Transverse colon (tissue), 4 donors: ENCODE data around the gene KIF25. TPM values are rescaled to one million over a fixed set of nuclear protein-coding genes. Genes with fewer than 3 reads are reported as not detected.

ENCODE experiments used
- DNase-seq: peaks from one replicate; pipeline ENCODE4 v3.0.0-alpha.2; 2019
- H3K27ac ChIP-seq, 4 donors: fragments of 200-600 bp; sonication (generic); 2 replicates each; pipeline ENCODE4 v1.5.1; 2016 to 2018; ENCODE audit warnings: inconsistent platforms in 4 of 4
- H3K27me3 ChIP-seq: fragments of 200-600 bp; sonication (generic); 2 replicates; pipeline ENCODE4 v1.5.1; 2017; ENCODE audit warnings: inconsistent platforms
- H3K36me3 ChIP-seq, 4 donors: fragments of 200-600 bp; sonication (generic); 2 replicates each; pipeline ENCODE4 v1.5.1; 2017 to 2019; ENCODE audit warnings: inconsistent platforms in 4 of 4
- H3K4me1 ChIP-seq, 4 donors: fragments of 200-600 bp; sonication (generic); 2 replicates each; pipeline ENCODE4 v1.5.1; 2017 to 2020; ENCODE audit warnings: inconsistent platforms in 4 of 4
- H3K4me3 ChIP-seq, 4 donors: fragments of 200-600 bp; sonication (generic); 1 replicate in 1 of 4; 2 replicates in 3 of 4; pipeline versions ENCODE4 v1.5.1 to v1.6.1; 2017 to 2019; ENCODE audit warnings: inconsistent platforms in 4 of 4
- H3K9me3 ChIP-seq, 2 donors: fragments of 200-600 bp; sonication (generic); 2 replicates each; pipeline ENCODE4 v1.5.1; 2017 to 2019; ENCODE audit warnings: inconsistent platforms in 2 of 2
- EP300 ChIP-seq: sonication (generic); formaldehyde crosslinking; IDR thresholded peaks from one replicate; pipeline ENCODE4 v1.6.1; 2017; ENCODE audit warnings: antibody characterized with exemption, low read depth
- POLR2A ChIP-seq: fragments of 450-650 bp; IDR thresholded peaks from one replicate; pipeline ENCODE4 v1.6.1; 2016; ENCODE audit warnings: antibody characterized with exemption, mild to moderate bottlenecking, moderate library complexity
- POLR2AphosphoS5 ChIP-seq, 3 donors: sonication (generic); formaldehyde crosslinking; IDR thresholded peaks; one replicate each; pipeline ENCODE4 v1.6.1; 2016; ENCODE audit warnings: antibody characterized with exemption in 3 of 3
- WGBS, 2 donors: methylation state at CpG; one replicate each; pipeline ENCODE4 v1.1.5; 2018; ENCODE audit warnings: low coverage in 1 of 2; 5-methylcytosine and 5-hydroxymethylcytosine counted together
- in situ Hi-C, 4 donors: fragments of 200-750 bp; cut with MboI; loops; one replicate each; pipeline versions ENCODE4 v1.15.0 to v1.15.1; 2017; ENCODE audit warnings: low sequenced_read_pairs in 3 of 4, low pct_ligation_motif_present in 1 of 4, low pct_unique_long_range_greater_than_20kb in 1 of 4
- intact Hi-C: fragments of 100-400 bp; cut with DNase I; formaldehyde crosslinking; loops from one replicate; pipeline ENCODE4 v1.15.1; 2023; ENCODE audit warnings: low total_unique reads
- total RNA-seq, 4 donors: library from RNA; depleted of rRNA; stranded (reverse); fragments of >200 nt; gene quantifications; one replicate each; pipeline ENCODE4 v1.1.0, GENCODE V29; 2016
- TF ChIP-seq, protein P1 (sequence below), 5 experiments: fragments of 200-600 bp in 3 of 5; fragments of 450-650 bp in 2 of 5; sonication (generic) in 3 of 5; IDR thresholded peaks; 1 replicate in 2 of 5; 2 replicates in 3 of 5; pipeline ENCODE4 v1.5.1; 2016 to 2017; ENCODE audit warnings: antibody characterized with exemption in 5 of 5, inconsistent platforms in 3 of 5, mild to moderate bottlenecking in 2 of 5, moderate library complexity in 1 of 5

KIF25 gene
- total RNA-seq, 4 donors from 2014 or later = not detected

DNA sequence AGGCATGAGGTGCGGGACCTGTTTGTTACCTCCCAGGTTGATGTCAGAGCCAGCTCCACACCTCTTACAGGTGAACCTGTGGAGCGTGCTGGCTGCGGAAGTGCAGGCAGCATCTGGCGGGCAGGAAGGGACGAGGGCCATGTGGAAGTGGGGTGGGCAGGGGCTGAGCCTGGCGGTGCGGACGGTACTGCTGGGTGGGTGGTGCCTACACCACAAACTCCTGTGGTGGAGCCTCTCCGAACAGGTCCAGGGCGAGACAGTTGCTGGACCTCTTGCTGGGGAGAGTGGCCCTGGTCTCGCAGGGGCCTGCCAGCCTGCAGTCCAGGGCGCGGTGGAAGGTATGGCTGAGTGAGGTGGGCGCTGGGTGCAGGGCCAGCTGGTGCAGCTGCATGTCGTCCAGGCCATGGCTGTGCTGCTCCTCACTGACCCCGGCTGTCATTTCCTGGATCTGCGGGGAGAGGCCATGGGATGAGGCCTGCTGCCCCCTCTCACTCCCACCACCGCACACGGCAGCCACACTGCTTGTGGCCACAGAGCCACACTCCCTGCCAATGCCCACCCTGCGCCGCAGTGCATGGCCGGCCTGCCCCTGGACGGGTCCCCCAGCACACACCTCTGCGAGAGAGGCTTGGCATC lies 59.5 kb downstream of the KIF25 start:
- TF ChIP-seq EP300 (no peak), POLR2A (no peak), POLR2AphosphoS5 (IDR thresholded peaks at IDR 0.05) (no peak)
- TF ChIP-seq, protein P1, sequence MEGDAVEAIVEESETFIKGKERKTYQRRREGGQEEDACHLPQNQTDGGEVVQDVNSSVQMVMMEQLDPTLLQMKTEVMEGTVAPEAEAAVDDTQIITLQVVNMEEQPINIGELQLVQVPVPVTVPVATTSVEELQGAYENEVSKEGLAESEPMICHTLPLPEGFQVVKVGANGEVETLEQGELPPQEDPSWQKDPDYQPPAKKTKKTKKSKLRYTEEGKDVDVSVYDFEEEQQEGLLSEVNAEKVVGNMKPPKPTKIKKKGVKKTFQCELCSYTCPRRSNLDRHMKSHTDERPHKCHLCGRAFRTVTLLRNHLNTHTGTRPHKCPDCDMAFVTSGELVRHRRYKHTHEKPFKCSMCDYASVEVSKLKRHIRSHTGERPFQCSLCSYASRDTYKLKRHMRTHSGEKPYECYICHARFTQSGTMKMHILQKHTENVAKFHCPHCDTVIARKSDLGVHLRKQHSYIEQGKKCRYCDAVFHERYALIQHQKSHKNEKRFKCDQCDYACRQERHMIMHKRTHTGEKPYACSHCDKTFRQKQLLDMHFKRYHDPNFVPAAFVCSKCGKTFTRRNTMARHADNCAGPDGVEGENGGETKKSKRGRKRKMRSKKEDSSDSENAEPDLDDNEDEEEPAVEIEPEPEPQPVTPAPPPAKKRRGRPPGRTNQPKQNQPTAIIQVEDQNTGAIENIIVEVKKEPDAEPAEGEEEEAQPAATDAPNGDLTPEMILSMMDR (IDR thresholded peaks at IDR 0.05) = no peak
- DNase-seq = no peak
- H3K4me1 ChIP-seq = peaks cover 0 to 12% (median 10%) of the 10 kb centered on the region in 4 donors
- no peaks in the 10 kb centered on the region for H3K27me3 ChIP-seq
- WGBS, 2 donors = 94% methylated on average over 24 of the region's 24 CpGs; no CpG with 5 or more reads in 1 of the 2 donors
- intact Hi-C loops = no loop called here
- H3K9me3 ChIP-seq = no peaks in the 10 kb centered on the region
- in situ Hi-C loops = no loop called here
- no peak overlapping the region for H3K27ac ChIP-seq
- H3K4me3 ChIP-seq = no peak overlapping the region
- H3K36me3 ChIP-seq = no peaks in the 10 kb centered on the region

DNA sequence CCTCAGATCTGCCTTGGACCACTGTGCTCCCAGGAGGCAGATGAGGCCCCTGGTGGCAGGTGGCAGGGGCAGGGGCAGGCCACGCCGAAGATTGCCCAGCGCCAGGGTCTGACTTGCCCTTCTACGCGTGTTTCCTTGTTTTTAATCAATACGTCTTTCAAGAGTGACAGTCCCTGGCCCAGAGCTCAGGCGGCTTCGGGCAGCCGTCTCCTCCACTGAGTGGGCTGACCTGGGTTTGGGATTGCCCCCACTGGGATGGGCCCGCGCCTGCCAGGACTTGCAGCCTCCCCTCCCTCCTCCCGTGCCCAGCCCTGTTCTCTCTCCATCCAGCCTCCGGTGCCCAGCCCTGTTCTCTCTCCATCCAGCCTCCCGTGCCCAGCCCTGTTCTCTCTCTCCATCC lies 60.4 kb downstream of the KIF25 start:
- 67 to 79% methylated on average over 5 to 14 of the region's 14 CpGs for WGBS, 2 donors
- in situ Hi-C loops (no loop called here), intact Hi-C loops (no loop called here)
- no peaks in the 10 kb centered on the region for H3K9me3 ChIP-seq
- TF ChIP-seq POLR2A (no peak), EP300 (no peak), POLR2AphosphoS5 (IDR thresholded peaks at IDR 0.05) (no peak)
- TF ChIP-seq, protein P1 (IDR thresholded peaks at IDR 0.05) = no peak
- H3K27ac ChIP-seq = no peak overlapping the region
- H3K36me3 ChIP-seq = no peaks in the 10 kb centered on the region
- H3K4me3 ChIP-seq = no peak overlapping the region
- no peaks in the 10 kb centered on the region for H3K27me3 ChIP-seq
- DNase-seq = peak; percentile 45
- H3K4me1 ChIP-seq = peaks cover 0 to 12% (median 8%) of the 10 kb centered on the region in 4 donors

DNA sequence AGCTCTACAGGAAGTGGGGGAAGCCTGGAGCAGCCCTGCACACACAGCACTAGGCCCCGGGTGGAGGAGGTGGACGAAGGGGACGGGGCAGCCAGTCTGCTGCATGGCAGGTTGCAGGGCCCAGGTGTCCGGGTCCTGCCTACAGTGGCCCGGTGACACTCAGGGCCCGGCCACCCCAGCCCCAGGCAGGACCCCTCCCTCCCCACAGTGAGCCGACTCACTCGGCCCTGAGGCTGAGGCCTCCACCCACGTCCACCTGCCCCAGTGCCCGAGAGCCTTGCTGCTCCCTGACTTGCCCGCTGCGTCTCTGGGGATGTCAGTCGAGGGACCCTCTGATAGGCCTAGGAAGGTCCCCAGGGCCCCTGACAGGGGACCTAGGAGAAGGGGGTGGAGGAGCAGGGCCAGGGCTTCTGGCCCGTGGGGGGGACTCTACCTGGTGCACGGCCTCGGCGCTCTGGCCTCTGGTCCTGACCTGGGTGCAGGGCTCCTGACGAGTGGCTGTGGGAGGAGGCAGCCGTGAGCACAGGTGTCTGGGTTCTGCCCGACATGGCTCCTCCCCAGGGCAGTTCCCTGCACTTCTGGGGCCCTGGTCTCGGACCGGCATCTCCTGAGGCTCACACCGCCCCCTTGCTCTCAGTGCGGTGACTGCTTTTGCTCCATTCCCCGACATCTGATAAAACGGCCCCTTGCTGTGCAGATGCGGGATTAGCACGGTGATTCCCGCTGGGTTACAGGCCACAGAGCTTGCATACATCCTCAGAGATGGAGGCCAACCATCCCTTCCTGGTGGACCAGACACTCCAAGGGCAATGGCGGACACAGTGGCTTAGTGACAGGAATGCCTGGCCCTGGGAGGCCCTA lies 61.5 kb downstream of the KIF25 start:
- Histone ChIP-seq H3K4me3 (no peak overlapping the region), H3K4me1 (peaks cover 0 to 12% (median 8%) of the 10 kb centered on the region in 4 donors), H3K36me3 (no peaks in the 10 kb centered on the region), H3K27me3 (no peaks in the 10 kb centered on the region), H3K27ac (no peak overlapping the region), H3K9me3 (no peaks in the 10 kb centered on the region)
- intact Hi-C loops (no loop called here), in situ Hi-C loops (no loop called here)
- WGBS, 2 donors = 91% methylated on average over 19 of the region's 30 CpGs; no CpG with 5 or more reads in 1 of the 2 donors
- TF ChIP-seq EP300 (no peak), POLR2A (no peak), POLR2AphosphoS5 (IDR thresholded peaks at IDR 0.05) (no peak)
- TF ChIP-seq, protein P1 (IDR thresholded peaks at IDR 0.05) = no peak
- DNase-seq = no peak

DNA sequence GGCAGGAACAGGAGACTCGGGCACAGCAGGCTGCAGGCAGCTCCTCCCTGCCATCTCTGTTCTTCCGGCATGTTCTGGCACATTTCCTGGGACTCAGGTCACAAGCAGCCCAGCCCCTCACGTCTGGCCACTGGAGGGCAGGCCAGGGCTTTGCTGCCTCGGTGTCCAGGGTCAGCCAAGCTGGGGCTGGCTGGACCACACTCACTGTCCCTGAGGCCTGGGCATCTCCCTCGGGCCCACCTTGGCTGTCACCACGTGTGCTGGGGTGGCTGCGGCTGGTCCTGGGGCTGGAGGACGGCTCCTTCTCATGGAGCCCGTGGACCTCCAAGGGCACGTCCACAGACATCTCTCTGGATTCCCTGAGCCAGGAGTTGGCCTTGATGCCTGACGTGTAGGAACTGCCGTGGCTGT lies 63.1 kb downstream of the KIF25 start:
- H3K4me1 ChIP-seq = peaks cover 0 to 12% (median 8%) of the 10 kb centered on the region in 4 donors
- no peaks in the 10 kb centered on the region for H3K9me3 ChIP-seq
- intact Hi-C loops (no loop called here), in situ Hi-C loops (no loop called here)
- no peak overlapping the region for H3K4me3 ChIP-seq
- H3K27ac ChIP-seq = peak overlapping the region in 3 of 4 donors; percentile 0 to 27 (median 25)
- no peaks in the 10 kb centered on the region for H3K27me3 ChIP-seq
- peak; percentile 80 for DNase-seq
- 55% methylated on average over 12 of the region's 12 CpGs; no CpG with 5 or more reads in 1 of the 2 donors for WGBS, 2 donors
- no peaks in the 10 kb centered on the region for H3K36me3 ChIP-seq
- TF ChIP-seq EP300 = no peak
- no peak for TF ChIP-seq POLR2A
- TF ChIP-seq, protein P1 (IDR thresholded peaks at IDR 0.05) = peak; percentile 31 to 85 (median 62)
- peak in 1 of 3 donors; percentile 29 for TF ChIP-seq POLR2AphosphoS5 (IDR thresholded peaks at IDR 0.05)
